Melanocyte of skin (primary cell): ENCODE results near the gene KLHL6. TPM values are rescaled to one million over a fixed set of nuclear protein-coding genes. Genes with fewer than 3 reads are reported as not detected.

Source experiments
- small RNA-seq, 2 donors: library from RNA; depleted of rRNA; stranded (forward); fragments of <200 nt; gene quantifications; one replicate each; pipeline ENCODE3, GENCODE V24; 2012
- total RNA-seq, 2 donors: library from RNA; depleted of rRNA; stranded (reverse); fragments of >200 nt; gene quantifications; 2 replicates each; pipeline ENCODE4 v1.2.3, GENCODE V29; 2012

KLHL6 gene
- 1 to 10 TPM; 2.1 to 2.3 TPM for total RNA-seq

GRCh38 chr3:183555541-183556081, at the start of gene KLHL6:
TSS of gene KLHL6 (minus strand) at chr3:183555706. CDS start at chr3:183555653, 53 bp downstream.

Small RNAs within 50 kb of the gene (small RNA-seq; reads per million reads assigned to genes)
- gene RF00092: 0 reads per million in 2 donors
- gene RF00394: 0 reads per million in 2 donors
- gene RF01241: 0 to 0.04 reads per million in 2 donors
- gene SNORA63D: 3.7 to 3.9 reads per million in 2 donors

Other genes starting within 250 kb of the KLHL6 start
- gene MCF2L2, start 127.1 kb downstream of the KLHL6 start, total RNA-seq: 1 to 10 TPM in 1 of 2 donors, under 1 TPM in 1; 0.67 to 1.4 TPM
- 10 to 100 TPM; 25.3 to 60.9 TPM for gene KLHL24, start 79.9 kb upstream of the KLHL6 start, total RNA-seq
- gene YEATS2, start 142.1 kb upstream of the KLHL6 start, total RNA-seq: 10 to 100 TPM; 41.6 to 67.3 TPM